Transverse colon (tissue), 4 donors: ENCODE data around the gene TOB1. TPM values are rescaled to one million over a fixed set of nuclear protein-coding genes. Genes with fewer than 3 reads are reported as not detected.
"Not testable (repeated sequence)": the region's sequence is repeated elsewhere in the genome, so short reads cannot be mapped to it uniquely, and the experiment has no call there.

ENCODE experiments used
- DNase-seq: peaks from one replicate; pipeline ENCODE4 v3.0.0-alpha.2; 2019
- H3K27ac ChIP-seq, 4 donors: fragments of 200-600 bp; sonication (generic); 2 replicates each; pipeline ENCODE4 v1.5.1; 2016 to 2018; ENCODE audit warnings: inconsistent platforms in 4 of 4
- H3K27me3 ChIP-seq: fragments of 200-600 bp; sonication (generic); 2 replicates; pipeline ENCODE4 v1.5.1; 2017; ENCODE audit warnings: inconsistent platforms
- H3K36me3 ChIP-seq, 4 donors: fragments of 200-600 bp; sonication (generic); 2 replicates each; pipeline ENCODE4 v1.5.1; 2017 to 2019; ENCODE audit warnings: inconsistent platforms in 4 of 4
- H3K4me1 ChIP-seq, 4 donors: fragments of 200-600 bp; sonication (generic); 2 replicates each; pipeline ENCODE4 v1.5.1; 2017 to 2020; ENCODE audit warnings: inconsistent platforms in 4 of 4
- H3K4me3 ChIP-seq, 4 donors: fragments of 200-600 bp; sonication (generic); 1 replicate in 1 of 4; 2 replicates in 3 of 4; pipeline versions ENCODE4 v1.5.1 to v1.6.1; 2017 to 2019; ENCODE audit warnings: inconsistent platforms in 4 of 4
- H3K9me3 ChIP-seq, 2 donors: fragments of 200-600 bp; sonication (generic); 2 replicates each; pipeline ENCODE4 v1.5.1; 2017 to 2019; ENCODE audit warnings: inconsistent platforms in 2 of 2
- EP300 ChIP-seq: sonication (generic); formaldehyde crosslinking; IDR thresholded peaks from one replicate; pipeline ENCODE4 v1.6.1; 2017; ENCODE audit warnings: antibody characterized with exemption, low read depth
- POLR2A ChIP-seq: fragments of 450-650 bp; IDR thresholded peaks from one replicate; pipeline ENCODE4 v1.6.1; 2016; ENCODE audit warnings: antibody characterized with exemption, mild to moderate bottlenecking, moderate library complexity
- POLR2AphosphoS5 ChIP-seq, 3 donors: sonication (generic); formaldehyde crosslinking; IDR thresholded peaks; one replicate each; pipeline ENCODE4 v1.6.1; 2016; ENCODE audit warnings: antibody characterized with exemption in 3 of 3
- WGBS, 2 donors: methylation state at CpG; one replicate each; pipeline ENCODE4 v1.1.5; 2018; ENCODE audit warnings: low coverage in 1 of 2; 5-methylcytosine and 5-hydroxymethylcytosine counted together
- in situ Hi-C, 4 donors: fragments of 200-750 bp; cut with MboI; loops; one replicate each; pipeline versions ENCODE4 v1.15.0 to v1.15.1; 2017; ENCODE audit warnings: low sequenced_read_pairs in 3 of 4, low pct_ligation_motif_present in 1 of 4, low pct_unique_long_range_greater_than_20kb in 1 of 4
- intact Hi-C: fragments of 100-400 bp; cut with DNase I; formaldehyde crosslinking; loops from one replicate; pipeline ENCODE4 v1.15.1; 2023; ENCODE audit warnings: low total_unique reads
- total RNA-seq, 4 donors: library from RNA; depleted of rRNA; stranded (reverse); fragments of >200 nt; gene quantifications; one replicate each; pipeline ENCODE4 v1.1.0, GENCODE V29; 2016
- TF ChIP-seq, protein P1 (sequence below), 5 experiments: fragments of 200-600 bp in 3 of 5; fragments of 450-650 bp in 2 of 5; sonication (generic) in 3 of 5; IDR thresholded peaks; 1 replicate in 2 of 5; 2 replicates in 3 of 5; pipeline ENCODE4 v1.5.1; 2016 to 2017; ENCODE audit warnings: antibody characterized with exemption in 5 of 5, inconsistent platforms in 3 of 5, mild to moderate bottlenecking in 2 of 5, moderate library complexity in 1 of 5

The TOB1 gene
- total RNA-seq, 4 donors from 2014 or later, result 69.1 to 88.3 (median 75.5) TPM

DNA sequence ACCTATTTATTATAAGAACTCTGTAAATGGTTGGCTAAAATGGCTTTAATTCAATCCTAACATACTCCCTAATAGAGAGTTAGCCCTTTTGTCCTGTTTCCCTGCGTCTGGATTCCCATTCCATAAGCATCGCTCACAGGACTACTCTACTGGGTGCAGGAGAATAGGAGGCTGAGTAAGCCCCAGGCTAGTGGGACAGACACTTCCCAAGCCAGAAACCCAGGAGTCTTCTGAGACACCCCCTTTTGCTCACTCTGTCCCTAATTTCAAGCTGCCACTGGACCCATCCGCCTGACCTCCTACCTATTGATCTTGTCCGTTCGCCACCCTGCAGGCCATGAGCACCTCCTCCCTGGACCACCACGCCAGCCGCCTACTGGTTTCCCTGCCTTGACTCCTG is 16.7 kb upstream of the TOB1 start:
- intact Hi-C loops, result no loop called here
- H3K27ac ChIP-seq, result no peak overlapping the region
- H3K36me3 ChIP-seq, result no peaks in the 10 kb centered on the region
- TF ChIP-seq, protein P1, sequence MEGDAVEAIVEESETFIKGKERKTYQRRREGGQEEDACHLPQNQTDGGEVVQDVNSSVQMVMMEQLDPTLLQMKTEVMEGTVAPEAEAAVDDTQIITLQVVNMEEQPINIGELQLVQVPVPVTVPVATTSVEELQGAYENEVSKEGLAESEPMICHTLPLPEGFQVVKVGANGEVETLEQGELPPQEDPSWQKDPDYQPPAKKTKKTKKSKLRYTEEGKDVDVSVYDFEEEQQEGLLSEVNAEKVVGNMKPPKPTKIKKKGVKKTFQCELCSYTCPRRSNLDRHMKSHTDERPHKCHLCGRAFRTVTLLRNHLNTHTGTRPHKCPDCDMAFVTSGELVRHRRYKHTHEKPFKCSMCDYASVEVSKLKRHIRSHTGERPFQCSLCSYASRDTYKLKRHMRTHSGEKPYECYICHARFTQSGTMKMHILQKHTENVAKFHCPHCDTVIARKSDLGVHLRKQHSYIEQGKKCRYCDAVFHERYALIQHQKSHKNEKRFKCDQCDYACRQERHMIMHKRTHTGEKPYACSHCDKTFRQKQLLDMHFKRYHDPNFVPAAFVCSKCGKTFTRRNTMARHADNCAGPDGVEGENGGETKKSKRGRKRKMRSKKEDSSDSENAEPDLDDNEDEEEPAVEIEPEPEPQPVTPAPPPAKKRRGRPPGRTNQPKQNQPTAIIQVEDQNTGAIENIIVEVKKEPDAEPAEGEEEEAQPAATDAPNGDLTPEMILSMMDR (IDR thresholded peaks at IDR 0.05), result no peak
- TF ChIP-seq POLR2AphosphoS5 (IDR thresholded peaks at IDR 0.05) (no peak), POLR2A (no peak), EP300 (no peak)
- H3K27me3 ChIP-seq, result no peaks in the 10 kb centered on the region
- in situ Hi-C loops, result no loop called here
- no peak for DNase-seq
- no peak overlapping the region for H3K4me3 ChIP-seq
- peaks cover 0 to 30% (median 14%) of the 10 kb centered on the region in 4 donors for H3K4me1 ChIP-seq
- WGBS, 2 donors, result 92 to 93% methylated on average over 7 of the region's 7 CpGs
- no peaks in the 10 kb centered on the region for H3K9me3 ChIP-seq

DNA sequence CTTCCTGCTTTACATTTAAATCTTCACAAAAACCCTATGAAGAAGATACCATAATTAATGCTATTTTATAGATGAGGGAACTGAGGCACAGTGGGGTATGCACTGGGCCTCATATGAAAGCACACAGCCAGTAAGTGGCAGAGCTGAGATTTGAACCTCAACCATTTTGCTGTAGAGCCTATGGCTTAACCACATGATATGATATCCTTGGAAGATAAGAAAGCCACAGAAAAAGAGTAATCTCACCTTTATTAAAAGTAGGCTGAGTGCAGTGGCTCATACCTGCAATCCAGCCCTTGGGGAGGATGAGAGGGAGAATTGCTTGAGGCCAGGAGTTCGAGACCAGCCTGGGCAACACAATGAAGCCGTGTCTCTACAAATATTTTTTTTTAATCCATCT is 15.0 kb upstream of the TOB1 start:
- 92% methylated on average over 2 of the region's 2 CpGs for WGBS, 2 donors
- TF ChIP-seq EP300 (no peak), POLR2A (no peak), POLR2AphosphoS5 (IDR thresholded peaks at IDR 0.05) (no peak)
- TF ChIP-seq, protein P1 (IDR thresholded peaks at IDR 0.05), result no peak
- H3K36me3 ChIP-seq, result no peaks in the 10 kb centered on the region
- intact Hi-C loops, result no loop called here
- no peak overlapping the region for H3K4me3 ChIP-seq
- in situ Hi-C loops, result no loop called here
- peaks cover 0 to 18% (median 9%) of the 10 kb centered on the region in 4 donors for H3K4me1 ChIP-seq
- no peaks in the 10 kb centered on the region for H3K27me3 ChIP-seq
- no peak for DNase-seq
- H3K9me3 ChIP-seq, result no peaks in the 10 kb centered on the region
- no peak overlapping the region for H3K27ac ChIP-seq

DNA sequence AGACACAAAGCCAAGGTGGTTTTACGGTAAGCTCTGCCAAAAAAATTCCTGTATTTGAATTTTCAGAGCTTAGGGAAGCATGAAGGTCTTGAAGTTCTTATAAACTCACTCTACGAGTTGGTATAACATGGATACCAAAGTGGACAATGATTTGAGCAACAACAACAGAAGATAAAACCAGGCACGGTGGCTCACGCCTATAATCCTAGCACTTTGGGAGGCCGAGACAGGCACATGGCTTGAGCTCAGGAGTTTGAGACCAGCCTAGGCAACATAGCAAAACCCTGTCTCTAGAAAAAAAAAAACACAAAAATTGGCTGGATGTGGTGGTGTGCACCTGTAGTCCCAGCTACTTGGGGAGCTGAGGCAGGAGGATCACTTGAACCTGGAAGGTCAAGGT is 12.9 kb upstream of the TOB1 start:
- Histone ChIP-seq H3K9me3 (no peaks in the 10 kb centered on the region), H3K4me1 (peaks cover 0 to 8% (median 2%) of the 10 kb centered on the region in 4 donors), H3K4me3 (no peak overlapping the region), H3K27me3 (no peaks in the 10 kb centered on the region), H3K36me3 (no peaks in the 10 kb centered on the region), H3K27ac (no peak overlapping the region)
- whole genome bisulfite sequencing, 2 donors, result 90 to 93% methylated on average over 3 to 5 of the region's 5 CpGs
- TF ChIP-seq, protein P1 (IDR thresholded peaks at IDR 0.05), result no peak
- no peak for TF ChIP-seq POLR2AphosphoS5 (IDR thresholded peaks at IDR 0.05)
- no peak for TF ChIP-seq POLR2A
- TF ChIP-seq EP300, result no peak
- in situ Hi-C loops, result no loop called here
- no peak for DNase-seq
- intact Hi-C loops, result no loop called here

DNA sequence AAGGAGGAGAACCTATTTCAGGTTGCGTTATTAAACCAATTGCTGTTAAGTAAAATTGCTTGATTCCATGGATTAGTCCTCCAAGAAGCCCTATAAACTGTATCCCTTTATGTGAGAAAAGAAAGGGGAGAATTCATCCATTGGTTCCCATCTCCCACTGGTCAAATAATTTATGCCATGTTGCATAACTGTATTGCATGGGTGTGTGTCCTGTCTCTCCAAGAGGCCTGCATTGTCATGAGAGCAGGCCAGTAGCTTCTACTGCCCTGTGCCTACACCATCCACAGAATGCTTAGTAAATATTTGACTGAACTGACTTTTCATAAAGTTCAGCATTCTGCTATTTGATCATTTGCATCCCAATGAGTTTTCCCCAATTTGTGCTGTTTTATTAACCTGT is 11.7 kb upstream of the TOB1 start:
- WGBS, 2 donors, result 100% methylated on average over 1 of the region's 1 CpG
- no peak overlapping the region for H3K4me3 ChIP-seq
- TF ChIP-seq EP300, result no peak
- no peaks in the 10 kb centered on the region for H3K9me3 ChIP-seq
- H3K36me3 ChIP-seq, result no peaks in the 10 kb centered on the region
- H3K27me3 ChIP-seq, result no peaks in the 10 kb centered on the region
- DNase-seq, result no peak
- H3K4me1 ChIP-seq, result peaks cover 0 to 2% (median 0%) of the 10 kb centered on the region in 4 donors
- H3K27ac ChIP-seq, result no peak overlapping the region
- intact Hi-C loops, result no loop called here
- in situ Hi-C loops, result no loop called here

DNA sequence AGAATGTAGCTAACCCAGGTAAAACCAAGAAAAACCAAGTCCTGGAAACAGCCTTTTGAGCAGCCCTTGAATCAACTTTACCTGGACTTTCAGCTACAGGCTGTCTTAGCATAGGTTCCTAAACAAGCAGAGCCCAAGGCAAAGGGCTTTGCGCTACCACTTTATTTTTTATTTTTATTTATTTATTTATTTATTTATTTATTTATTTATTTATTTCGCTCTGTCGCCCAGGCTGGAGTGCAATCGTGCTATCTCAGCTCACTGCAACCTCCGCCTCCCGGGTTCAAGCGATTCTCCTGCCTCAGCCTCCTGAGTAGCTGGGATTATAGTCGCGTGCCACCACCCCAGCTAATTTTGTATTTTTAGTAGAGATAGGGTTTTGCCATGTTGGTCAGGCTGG is 10.9 kb upstream of the TOB1 start:
- H3K4me3 ChIP-seq, DNase-seq, H3K27me3 ChIP-seq, H3K9me3 ChIP-seq, H3K27ac ChIP-seq, in situ Hi-C loops, intact Hi-C loops, H3K36me3 ChIP-seq: not testable (repeated sequence)
- WGBS, 2 donors, result 92 to 98% methylated on average over 9 of the region's 9 CpGs
- peaks cover 0 to 10% (median 0%) of the 10 kb centered on the region in 4 donors for H3K4me1 ChIP-seq
